Measurements from ENCODE around the gene SORL1.

GRCh38 chr11:121473064-121473777, 21.1 kb downstream of the SORL1 start:
- TF ChIP-seq SUZ12 (IDR thresholded peaks at IDR 0.05) (no peak), LEF1 (IDR thresholded peaks at IDR 0.05; ENCODE audit: borderline replicate concordance) (no peak), PKNOX1 (IDR thresholded peaks at IDR 0.05) (no peak), NFRKB (IDR thresholded peaks at IDR 0.05) (no peak), FOXM1 (IDR thresholded peaks at IDR 0.05; ENCODE audit: borderline replicate concordance) (no peak), ELF4 (IDR thresholded peaks at IDR 0.05) (no peak)
